ENCODE measurements around the gene EML2.

Gene EML2

DNA sequence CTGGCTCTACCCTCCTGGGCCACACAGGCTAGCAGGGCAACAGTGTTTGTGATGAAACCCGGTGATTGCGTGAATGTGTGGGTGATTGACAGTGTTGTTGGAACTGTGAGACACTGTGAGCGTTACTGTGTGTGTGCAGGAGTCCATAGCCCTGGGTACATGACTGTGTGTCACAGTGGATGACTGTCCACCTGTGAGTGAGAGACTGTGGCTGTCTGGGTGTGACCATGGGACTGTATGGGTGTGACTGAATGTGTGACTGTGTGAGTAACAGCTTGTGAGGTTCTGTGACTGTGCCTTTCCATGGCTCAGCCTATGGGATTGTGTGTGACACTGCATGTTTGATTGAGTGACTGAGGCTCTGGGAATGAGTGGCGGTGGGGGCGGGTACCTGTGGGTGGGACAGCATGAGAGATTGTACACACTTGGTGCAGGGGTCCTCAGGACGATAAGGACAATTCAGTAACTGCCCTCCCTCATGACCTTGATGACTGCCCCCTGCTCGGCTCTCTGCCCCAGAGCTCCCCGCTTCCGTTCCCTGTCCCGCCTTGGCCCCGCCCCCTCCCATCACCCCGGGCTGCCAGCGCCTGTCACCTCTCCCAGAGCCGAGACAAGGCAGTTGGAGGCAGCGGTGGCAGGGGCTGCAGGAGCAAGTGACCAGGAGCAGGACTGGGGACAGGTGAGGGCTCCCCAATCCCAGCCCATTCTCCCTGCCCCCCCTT is 28.6 kb upstream of the EML2 start, which contains the start of gene GIPR (continued):
- TF ChIP-seq, protein P1, sequence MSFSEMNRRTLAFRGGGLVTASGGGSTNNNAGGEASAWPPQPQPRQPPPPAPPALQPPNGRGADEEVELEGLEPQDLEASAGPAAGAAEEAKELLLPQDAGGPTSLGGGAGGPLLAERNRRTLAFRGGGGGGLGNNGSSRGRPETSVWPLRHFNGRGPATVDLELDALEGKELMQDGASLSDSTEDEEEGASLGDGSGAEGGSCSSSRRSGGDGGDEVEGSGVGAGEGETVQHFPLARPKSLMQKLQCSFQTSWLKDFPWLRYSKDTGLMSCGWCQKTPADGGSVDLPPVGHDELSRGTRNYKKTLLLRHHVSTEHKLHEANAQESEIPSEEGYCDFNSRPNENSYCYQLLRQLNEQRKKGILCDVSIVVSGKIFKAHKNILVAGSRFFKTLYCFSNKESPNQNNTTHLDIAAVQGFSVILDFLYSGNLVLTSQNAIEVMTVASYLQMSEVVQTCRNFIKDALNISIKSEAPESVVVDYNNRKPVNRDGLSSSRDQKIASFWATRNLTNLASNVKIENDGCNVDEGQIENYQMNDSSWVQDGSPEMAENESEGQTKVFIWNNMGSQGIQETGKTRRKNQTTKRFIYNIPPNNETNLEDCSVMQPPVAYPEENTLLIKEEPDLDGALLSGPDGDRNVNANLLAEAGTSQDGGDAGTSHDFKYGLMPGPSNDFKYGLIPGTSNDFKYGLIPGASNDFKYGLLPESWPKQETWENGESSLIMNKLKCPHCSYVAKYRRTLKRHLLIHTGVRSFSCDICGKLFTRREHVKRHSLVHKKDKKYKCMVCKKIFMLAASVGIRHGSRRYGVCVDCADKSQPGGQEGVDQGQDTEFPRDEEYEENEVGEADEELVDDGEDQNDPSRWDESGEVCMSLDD (tag by site-specific recombination; IDR thresholded peaks at IDR 0.05) = no peak
- TF ChIP-seq ZNF10 (tag by site-specific recombination; IDR thresholded peaks at IDR 0.05) = no peak
- TF ChIP-seq SP3 (tag by site-specific recombination; IDR thresholded peaks at IDR 0.05) = peak; percentile 71
- no peak for TF ChIP-seq ZNF544 (tag by site-specific recombination; IDR thresholded peaks at IDR 0.05)
- no peak for TF ChIP-seq ZNF354C (tag by site-specific recombination; IDR thresholded peaks at IDR 0.05; ENCODE audit: borderline replicate concordance, low read depth)
- TF ChIP-seq ZNF514 (tag by site-specific recombination; IDR thresholded peaks at IDR 0.05) = no peak
- no peak for TF ChIP-seq ZNF416 (tag by site-specific recombination; IDR thresholded peaks at IDR 0.05)
- TF ChIP-seq, protein P2, sequence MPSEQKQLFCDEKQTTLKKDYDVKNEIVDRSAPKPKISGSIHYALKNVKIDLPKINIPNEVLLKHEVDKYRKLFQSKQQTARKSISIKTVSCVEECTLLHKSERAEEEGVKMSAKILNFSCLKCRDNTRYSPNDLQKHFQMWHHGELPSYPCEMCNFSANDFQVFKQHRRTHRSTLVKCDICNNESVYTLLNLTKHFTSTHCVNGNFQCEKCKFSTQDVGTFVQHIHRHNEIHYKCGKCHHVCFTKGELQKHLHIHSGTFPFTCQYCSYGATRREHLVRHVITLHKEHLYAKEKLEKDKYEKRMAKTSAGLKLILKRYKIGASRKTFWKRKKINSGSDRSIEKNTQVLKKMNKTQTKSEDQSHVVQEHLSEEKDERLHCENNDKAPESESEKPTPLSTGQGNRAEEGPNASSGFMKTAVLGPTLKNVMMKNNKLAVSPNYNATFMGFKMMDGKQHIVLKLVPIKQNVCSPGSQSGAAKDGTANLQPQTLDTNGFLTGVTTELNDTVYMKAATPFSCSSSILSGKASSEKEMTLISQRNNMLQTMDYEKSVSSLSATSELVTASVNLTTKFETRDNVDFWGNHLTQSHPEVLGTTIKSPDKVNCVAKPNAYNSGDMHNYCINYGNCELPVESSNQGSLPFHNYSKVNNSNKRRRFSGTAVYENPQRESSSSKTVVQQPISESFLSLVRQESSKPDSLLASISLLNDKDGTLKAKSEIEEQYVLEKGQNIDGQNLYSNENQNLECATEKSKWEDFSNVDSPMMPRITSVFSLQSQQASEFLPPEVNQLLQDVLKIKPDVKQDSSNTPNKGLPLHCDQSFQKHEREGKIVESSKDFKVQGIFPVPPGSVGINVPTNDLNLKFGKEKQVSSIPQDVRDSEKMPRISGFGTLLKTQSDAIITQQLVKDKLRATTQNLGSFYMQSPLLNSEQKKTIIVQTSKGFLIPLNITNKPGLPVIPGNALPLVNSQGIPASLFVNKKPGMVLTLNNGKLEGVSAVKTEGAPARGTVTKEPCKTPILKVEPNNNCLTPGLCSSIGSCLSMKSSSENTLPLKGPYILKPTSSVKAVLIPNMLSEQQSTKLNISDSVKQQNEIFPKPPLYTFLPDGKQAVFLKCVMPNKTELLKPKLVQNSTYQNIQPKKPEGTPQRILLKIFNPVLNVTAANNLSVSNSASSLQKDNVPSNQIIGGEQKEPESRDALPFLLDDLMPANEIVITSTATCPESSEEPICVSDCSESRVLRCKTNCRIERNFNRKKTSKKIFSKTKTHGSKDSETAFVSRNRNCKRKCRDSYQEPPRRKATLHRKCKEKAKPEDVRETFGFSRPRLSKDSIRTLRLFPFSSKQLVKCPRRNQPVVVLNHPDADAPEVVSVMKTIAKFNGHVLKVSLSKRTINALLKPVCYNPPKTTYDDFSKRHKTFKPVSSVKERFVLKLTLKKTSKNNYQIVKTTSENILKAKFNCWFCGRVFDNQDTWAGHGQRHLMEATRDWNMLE (tag by site-specific recombination; conservative IDR thresholded peaks at IDR 0.05; ENCODE audit: low read depth) = no peak
- TF ChIP-seq BCL11A (tag by site-specific recombination; IDR thresholded peaks at IDR 0.05; ENCODE audit: low read depth) = 0 out of 2 replicates have a peak, but pooled peaks have one; percentile 15
- no peak for TF ChIP-seq ZNF664 (tag by site-specific recombination; IDR thresholded peaks at IDR 0.05)
- TF ChIP-seq ZNF292 (tag by site-specific recombination; IDR thresholded peaks at IDR 0.05; ENCODE audit: borderline replicate concordance, low read depth) = no peak
- no peak for TF ChIP-seq PRDM1 (tag by site-specific recombination; IDR thresholded peaks at IDR 0.05)
- no peak for TF ChIP-seq ZBTB7A (tag by site-specific recombination; IDR thresholded peaks at IDR 0.05; ENCODE audit: low read depth)
- TF ChIP-seq ZEB2 (tag by site-specific recombination; IDR thresholded peaks at IDR 0.05) = 0 out of 2 replicates have a peak, but pooled peaks have one; percentile 11
- no peak for TF ChIP-seq ZNF561 (tag by site-specific recombination; IDR thresholded peaks at IDR 0.05; ENCODE audit: borderline replicate concordance)
- TF ChIP-seq ZNF629 (tag by site-specific recombination; IDR thresholded peaks at IDR 0.05) = no peak
- TF ChIP-seq, protein P3, sequence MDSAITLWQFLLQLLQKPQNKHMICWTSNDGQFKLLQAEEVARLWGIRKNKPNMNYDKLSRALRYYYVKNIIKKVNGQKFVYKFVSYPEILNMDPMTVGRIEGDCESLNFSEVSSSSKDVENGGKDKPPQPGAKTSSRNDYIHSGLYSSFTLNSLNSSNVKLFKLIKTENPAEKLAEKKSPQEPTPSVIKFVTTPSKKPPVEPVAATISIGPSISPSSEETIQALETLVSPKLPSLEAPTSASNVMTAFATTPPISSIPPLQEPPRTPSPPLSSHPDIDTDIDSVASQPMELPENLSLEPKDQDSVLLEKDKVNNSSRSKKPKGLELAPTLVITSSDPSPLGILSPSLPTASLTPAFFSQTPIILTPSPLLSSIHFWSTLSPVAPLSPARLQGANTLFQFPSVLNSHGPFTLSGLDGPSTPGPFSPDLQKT (IDR thresholded peaks at IDR 0.05; ENCODE audit: borderline replicate concordance, low read depth, low read length) = no peak
- TF ChIP-seq KLF7 (tag by site-specific recombination; IDR thresholded peaks at IDR 0.05; ENCODE audit: borderline replicate concordance) = no peak
- no peak for TF ChIP-seq ZNF585B (tag by site-specific recombination; IDR thresholded peaks at IDR 0.05)
- TF ChIP-seq, protein P4, sequence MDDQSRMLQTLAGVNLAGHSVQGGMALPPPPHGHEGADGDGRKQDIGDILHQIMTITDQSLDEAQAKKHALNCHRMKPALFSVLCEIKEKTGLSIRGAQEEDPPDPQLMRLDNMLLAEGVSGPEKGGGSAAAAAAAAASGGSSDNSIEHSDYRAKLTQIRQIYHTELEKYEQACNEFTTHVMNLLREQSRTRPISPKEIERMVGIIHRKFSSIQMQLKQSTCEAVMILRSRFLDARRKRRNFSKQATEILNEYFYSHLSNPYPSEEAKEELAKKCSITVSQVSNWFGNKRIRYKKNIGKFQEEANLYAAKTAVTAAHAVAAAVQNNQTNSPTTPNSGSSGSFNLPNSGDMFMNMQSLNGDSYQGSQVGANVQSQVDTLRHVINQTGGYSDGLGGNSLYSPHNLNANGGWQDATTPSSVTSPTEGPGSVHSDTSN (CRISPR knock-in tag; IDR thresholded peaks at IDR 0.05) = no peak
- TF ChIP-seq ZNF221 (tag by site-specific recombination; IDR thresholded peaks at IDR 0.05; ENCODE audit: borderline replicate concordance) = no peak
- TF ChIP-seq SP7 (tag by site-specific recombination; IDR thresholded peaks at IDR 0.05) = no peak
- TF ChIP-seq ZNF133 (tag by site-specific recombination; IDR thresholded peaks at IDR 0.05) = no peak
- TF ChIP-seq, protein P5, sequence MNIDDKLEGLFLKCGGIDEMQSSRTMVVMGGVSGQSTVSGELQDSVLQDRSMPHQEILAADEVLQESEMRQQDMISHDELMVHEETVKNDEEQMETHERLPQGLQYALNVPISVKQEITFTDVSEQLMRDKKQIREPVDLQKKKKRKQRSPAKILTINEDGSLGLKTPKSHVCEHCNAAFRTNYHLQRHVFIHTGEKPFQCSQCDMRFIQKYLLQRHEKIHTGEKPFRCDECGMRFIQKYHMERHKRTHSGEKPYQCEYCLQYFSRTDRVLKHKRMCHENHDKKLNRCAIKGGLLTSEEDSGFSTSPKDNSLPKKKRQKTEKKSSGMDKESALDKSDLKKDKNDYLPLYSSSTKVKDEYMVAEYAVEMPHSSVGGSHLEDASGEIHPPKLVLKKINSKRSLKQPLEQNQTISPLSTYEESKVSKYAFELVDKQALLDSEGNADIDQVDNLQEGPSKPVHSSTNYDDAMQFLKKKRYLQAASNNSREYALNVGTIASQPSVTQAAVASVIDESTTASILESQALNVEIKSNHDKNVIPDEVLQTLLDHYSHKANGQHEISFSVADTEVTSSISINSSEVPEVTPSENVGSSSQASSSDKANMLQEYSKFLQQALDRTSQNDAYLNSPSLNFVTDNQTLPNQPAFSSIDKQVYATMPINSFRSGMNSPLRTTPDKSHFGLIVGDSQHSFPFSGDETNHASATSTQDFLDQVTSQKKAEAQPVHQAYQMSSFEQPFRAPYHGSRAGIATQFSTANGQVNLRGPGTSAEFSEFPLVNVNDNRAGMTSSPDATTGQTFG (tag by site-specific recombination; IDR thresholded peaks at IDR 0.05; ENCODE audit: borderline replicate concordance) = no peak
- no peak for TF ChIP-seq ZNF843 (tag by site-specific recombination; IDR thresholded peaks at IDR 0.05)
- no peak for TF ChIP-seq GLIS2 (tag by site-specific recombination; IDR thresholded peaks at IDR 0.05)
- TF ChIP-seq, protein P6, sequence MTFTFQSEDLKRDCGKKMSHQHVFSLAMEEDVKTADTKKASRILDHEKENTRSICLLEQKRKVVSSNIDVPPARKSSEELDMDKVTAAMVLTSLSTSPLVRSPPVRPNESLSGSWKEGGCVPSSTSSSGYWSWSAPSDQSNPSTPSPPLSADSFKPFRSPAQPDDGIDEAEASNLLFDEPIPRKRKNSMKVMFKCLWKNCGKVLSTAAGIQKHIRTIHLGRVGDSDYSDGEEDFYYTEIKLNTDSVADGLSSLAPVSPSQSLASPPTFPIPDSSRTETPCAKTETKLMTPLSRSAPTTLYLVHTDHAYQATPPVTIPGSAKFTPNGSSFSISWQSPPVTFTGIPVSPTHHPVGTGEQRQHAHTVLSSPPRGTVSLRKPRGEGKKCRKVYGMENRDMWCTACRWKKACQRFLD (tag by site-specific recombination; IDR thresholded peaks at IDR 0.05) = no peak
